T-helper 1 cell treated with Interleukin-12 subunit alpha and Interleukin-12 subunit beta and Interleukin-4 antibody, amounts not matched to agents 30 ng/mL and 1 ng/mL, for 36 hours (primary cell): ENCODE results near the gene MICAL3. TPM values are rescaled to one million over a fixed set of nuclear protein-coding genes. Genes with fewer than 3 reads are reported as not detected.
"Not testable (repeated sequence)": the region's sequence is repeated elsewhere in the genome, so short reads cannot be mapped to it uniquely, and the experiment has no call there.

Experiments used
- intact Hi-C: fragments of 100-400 bp; cut with micrococcal nuclease; formaldehyde crosslinking; loops from one replicate; pipeline ENCODE4 v1.15.1; 2024
- total RNA-seq: library from RNA; stranded (reverse); gene quantifications from 2 replicates; pipeline ENCODE4 v1.2.3, GENCODE V29; 2022

MICAL3 gene
- total RNA-seq, 1 donor from 2014 or later, result 45.0 TPM

DNA sequence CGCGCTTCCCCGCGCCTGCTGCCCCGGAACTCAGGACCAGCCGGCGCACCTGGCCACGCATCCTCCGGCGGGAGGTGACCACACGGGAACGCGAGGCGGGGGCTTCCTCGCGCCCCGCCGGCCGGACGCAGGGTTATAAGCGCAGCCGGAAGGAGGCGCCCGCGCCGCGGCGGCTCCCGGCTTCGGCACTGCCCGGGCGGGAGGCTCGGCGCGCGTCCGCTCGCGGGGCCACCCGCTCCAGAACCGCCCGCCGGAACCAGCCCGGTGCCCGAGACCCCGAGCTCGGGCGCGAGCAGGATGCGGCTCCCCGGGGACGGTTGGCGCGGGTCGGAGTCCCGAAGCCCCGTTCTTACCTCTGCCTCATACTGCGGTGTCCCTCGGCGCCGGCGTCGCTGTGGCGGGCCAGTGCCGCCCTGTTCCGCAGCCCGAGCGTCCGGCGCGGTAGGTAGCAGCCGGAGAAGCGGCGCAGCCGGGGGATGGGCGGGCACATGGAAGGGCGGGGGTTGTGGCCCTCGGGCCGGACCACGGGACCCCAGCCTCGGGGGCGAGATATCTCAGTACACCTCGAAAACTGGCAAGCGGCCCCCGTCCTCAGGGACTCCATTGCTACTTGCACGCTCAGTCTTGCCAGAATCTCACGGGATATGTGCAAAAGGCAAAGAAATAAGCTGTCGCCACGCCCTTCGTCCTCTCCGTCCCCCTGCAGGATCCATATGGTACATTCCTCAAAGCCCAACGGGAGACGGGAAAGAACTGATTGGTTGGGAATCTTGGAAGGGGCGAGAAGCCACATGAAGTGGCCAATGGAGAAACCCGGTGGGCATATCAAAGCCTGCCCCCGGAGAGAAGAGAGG is 23.1 kb downstream of the MICAL3 start:
- intact Hi-C loops, result loop anchor here (1.0 to 5.0 kb wide), 5 partner anchors 21 to 362 kb away; partner anchors contain the start of genes BCL2L13, MICAL3, PEX26 and USP18

DNA sequence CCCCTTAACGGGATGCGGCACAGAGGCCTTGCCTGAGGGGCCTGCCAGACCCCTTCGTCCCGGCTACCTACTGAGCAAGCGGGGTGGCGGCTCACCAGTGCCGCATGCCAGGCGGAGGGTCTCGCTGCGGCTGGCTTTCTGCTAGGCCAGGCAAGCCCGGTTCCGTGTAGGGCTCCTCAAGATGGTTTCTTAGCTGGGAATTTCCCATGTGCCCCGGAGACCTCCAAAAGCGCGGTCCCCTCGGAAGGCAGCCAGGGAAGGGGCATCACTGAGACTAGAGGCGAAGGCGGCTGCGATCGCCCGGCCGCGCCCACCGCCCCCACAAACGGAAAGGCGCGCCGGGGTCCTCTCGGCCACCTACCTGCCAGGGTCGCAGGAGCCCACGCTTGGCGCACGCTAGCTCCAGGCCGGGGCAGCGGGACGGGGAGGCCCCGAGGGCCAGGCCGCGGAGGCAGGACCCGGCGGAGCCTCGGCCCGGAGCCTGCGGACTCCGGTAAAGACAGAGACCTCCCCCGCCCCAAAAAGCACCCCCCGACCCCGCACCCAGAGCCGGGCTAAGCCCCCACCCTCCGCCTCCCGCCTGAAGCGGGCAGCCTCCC is 23.8 kb downstream of the MICAL3 start:
- intact Hi-C loops, result loop anchor here (1.0 to 5.0 kb wide), 5 partner anchors 20 to 362 kb away; partner anchors contain the start of genes BCL2L13, MICAL3, PEX26 and USP18

DNA sequence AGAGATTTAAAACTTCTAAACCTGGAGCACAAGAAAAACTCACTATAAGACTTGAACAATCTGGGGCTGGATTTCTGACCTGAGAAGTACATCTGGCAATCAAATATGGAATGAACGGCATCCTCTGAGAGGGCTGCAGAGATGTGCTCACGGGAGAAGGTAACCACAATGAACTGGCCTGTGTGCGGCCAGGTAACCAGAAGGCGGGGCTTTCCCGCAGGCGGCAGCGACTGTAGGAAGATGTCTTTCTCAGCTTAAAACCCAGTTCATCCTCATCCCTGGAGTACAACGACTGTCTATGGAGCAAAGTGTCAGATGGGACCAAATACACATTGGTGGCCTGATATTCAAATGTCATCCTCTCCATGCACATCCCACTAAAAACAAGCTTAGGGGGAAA is 24.5 kb downstream of the MICAL3 start:
- intact Hi-C loops, result loop anchor here (2.0 to 5.0 kb wide), 3 partner anchors 25 to 361 kb away; partner anchors contain the start of genes BCL2L13, MICAL3 and USP18

DNA sequence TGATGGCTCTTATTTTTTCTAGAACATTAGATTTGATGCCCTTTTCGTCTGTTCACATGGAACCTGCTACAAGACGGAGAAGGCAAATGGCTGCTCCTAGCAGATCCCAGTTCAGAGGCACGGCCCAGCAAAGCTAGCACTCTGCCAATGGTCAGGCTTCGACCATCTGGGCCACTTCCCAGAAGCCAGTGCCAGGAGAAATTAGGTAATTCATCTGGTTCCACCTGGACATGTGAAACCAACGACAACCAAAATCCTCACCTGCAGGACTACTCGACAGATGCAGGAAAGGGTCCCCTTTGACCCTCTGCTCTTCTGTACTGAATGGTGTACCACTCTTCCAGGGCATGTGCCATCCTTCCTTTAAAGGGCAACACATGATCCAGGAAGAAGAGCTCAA is 25.4 kb downstream of the MICAL3 start:
- intact Hi-C loops, result no loop called here

DNA sequence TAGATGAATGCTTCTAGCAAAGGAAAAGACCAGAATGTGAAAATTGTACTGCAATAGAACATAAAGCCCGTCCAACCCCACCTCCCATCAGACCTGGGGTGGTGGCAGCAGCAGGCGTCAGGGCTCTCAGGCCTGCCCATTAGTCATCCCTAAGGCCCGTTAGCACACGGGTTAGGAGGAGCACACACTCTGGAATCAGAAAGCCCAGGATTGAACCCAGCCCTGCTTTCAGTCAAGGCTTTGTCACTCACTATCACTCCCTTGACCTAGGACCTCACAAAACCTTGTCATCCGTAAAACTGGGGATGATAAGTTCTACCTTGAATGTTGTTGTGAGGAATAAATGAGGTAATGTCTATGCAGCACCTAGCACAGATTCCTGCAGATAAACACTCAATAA is 26.9 kb downstream of the MICAL3 start:
- intact Hi-C loops, result no loop called here

DNA sequence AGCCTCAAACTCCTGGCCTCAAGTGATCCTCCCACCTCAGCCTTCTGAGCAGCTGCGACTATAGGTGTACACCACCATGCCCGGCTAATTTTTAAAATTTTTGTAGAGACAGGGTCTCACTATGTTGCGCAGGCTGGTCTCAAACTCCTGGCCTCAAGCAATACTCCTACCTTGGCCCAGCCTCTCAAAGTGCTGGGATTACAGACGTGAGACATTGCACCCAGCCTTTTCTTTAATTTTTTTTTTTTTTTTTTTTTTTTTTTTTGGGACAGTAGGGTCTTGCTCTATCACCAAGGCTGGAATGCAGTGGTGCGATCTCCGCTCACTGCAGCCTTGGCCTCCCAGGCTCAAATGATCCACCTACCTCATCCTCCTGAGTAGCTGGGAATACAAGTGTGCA is 29.1 kb downstream of the MICAL3 start:
- intact Hi-C loops, result not testable (repeated sequence)

DNA sequence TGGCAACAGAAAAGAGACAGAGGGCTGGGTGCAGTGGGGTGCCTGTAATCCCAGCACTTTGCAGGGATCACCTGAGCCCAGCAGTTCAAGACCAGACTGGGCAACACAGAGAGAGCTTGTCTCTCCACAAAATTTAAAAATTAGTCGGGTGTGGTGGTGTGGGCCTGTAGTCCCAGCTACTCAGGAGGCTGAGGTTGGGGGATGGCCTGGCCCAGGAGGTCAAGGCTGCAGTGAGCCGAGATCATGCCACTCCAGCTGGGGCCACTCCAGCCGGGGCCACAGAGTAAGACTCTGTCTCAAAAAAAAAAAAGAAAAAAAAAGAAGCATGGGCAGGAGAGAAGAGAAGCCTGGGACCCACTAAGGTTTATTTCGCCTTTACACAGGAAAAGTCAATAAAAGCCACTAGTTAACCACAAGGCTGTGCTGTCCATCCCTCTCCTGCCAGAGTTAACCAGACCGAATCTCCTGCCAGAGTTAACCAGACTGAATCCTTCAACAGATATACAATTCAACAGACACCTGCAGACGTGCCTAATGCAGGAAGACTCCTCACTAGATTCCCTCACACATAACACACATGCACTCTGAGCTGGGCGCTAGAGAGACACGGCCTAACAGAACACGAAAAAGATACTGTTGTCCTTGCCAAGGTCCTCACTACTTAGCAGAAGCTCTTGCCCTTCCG is 29.8 kb downstream of the MICAL3 start:
- intact Hi-C loops, result no loop called here

DNA sequence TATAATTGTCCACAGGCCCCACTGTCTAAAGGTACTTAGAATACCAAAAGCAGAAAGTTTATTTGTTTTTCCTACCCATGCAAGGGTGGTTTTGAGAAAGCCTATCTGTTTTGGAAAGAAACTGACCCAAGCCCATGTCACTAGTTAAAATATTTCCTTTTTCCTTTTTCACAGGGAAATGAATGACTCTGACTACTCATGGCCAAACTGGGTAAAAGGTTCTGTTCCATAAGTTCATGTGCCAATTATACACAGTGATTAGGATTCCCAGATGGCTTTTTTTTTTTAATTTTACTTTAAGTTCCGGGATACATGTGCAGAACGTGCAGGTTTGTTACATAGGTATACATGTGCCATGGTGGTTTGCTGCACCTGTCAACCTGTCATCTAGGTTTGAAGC is 31.4 kb downstream of the MICAL3 start:
- intact Hi-C loops, result not testable (repeated sequence)

DNA sequence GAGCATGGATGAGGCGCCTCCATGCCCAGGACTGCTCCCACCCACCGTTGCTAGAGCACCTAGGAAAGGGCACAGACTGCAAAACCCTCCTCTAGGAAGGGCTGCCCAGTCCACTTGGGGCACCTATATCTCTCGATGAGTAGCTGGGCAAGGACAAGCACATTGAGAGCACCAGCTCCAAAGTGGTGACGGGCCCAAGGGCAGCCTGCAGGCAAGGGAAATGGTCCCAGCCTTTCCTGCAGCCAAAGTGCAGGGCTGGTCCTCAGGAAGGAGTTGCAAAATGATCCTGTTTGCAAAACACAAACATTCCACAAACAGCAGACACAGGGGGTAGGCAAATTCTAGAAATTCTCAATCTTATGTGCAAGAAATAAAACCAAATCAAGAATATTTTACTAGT is 32.4 kb downstream of the MICAL3 start:
- intact Hi-C loops, result not testable (repeated sequence)

DNA sequence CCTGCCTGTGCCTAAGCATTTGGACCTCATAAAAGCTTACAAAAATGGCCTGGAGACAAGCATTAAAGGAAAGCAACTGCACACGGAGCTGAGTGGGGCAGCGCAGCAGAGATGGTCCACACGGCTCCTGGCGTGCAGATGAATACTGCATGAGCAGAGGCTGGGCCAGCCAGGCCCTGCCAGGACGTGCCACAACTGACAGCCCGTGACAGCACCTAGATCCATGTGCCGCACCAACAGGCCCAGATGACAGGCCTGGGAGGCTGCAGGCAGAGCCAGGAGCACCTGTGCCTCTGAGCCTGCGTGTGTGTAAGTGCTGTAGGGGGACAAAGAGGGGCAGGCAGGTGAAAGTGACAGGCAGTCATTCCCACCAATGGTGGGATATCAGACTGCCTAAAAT is 33.4 kb downstream of the MICAL3 start:
- intact Hi-C loops, result no loop called here

DNA sequence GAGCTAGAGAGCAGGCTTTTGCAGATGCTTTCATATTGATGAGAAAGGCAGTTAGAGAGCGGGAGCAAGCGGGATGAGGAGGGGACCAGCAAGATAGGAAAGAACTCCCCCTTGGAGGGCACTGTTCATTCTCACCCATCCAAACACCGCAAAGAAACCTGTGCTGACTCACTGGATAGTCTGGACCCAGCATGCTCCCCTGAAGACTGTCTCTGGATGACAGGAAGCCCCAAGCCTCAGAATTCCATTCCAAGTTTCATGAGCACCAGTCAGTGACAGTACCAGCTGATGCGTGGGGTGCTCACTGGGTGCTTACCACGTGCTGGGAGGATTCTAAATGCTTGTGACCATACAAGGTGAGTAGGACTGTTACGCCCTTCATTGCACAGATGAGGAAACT is 34.2 kb downstream of the MICAL3 start:
- intact Hi-C loops, result no loop called here

DNA sequence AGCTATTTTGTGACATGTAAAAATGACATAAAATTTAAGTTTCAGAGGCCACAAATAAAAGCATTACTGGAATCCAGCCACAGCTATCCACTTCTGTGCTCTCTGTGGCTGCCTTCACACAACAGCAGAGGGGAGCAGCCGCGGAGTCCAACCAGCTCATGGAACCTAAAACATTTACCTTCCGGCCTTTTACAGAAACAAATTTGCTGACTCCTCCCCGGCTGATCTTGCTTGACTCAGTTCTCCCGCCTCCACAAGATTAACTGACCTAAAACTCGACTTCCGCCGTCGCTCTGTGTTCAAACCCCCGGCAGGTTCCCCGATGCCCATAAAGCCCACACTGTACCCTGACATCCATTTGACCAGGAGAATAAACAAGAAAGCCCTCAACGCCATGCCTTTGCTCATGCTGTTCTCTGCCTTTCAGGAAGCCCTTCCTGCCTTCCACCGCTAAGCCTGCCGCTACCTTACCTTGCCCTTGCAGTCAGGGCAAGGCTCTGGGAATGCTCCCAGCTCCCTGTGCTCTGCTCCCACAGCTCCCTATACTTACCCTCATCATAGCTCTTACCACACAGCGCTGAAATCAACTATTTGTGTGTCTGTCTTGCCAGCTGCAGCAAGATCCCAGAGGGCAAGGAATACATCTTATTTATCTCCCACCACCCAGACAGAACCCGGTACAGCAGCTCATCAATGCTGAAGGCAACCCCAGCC is 35.4 kb downstream of the MICAL3 start:
- intact Hi-C loops, result no loop called here

DNA sequence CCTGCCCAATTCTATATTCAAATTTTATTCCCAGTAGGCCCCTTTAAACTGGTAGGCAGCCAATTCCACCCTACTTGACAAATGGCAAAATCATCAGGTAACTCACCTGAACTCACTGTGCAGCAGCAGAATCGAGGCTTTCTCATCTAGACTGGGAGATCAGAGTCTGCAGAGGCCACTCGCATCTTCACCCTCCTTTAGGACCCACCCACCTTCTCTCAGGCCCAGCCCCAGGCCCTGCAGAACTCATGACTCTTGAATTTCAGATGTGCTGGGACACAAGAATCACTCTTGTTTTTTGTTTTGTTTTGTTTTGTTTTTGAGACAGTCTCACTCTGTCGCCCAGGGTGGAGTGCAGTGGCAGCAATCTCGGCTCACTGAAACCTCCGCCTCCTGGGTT is 38.8 kb downstream of the MICAL3 start:
- intact Hi-C loops, result no loop called here

DNA sequence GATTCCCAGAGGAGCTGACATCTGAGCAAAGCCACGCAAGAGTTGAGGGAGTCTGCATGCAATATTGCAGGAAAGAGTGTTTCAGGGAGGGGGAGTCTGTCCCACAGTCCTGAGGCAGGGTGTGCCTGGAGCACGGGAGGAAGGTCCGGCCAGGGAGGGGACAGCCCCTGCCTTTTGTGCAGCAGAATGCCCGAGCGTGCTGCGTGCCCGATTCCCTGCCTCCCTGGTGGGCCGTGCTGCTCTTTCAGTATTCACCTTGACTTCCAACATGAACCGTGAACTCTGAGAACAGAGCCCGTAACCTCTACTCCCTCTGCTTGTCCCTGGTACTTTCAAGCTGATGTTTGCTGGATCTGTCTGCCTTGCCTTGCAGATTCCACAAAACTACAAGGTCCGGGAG is 39.3 kb downstream of the MICAL3 start:
- intact Hi-C loops, result not testable (repeated sequence)

DNA sequence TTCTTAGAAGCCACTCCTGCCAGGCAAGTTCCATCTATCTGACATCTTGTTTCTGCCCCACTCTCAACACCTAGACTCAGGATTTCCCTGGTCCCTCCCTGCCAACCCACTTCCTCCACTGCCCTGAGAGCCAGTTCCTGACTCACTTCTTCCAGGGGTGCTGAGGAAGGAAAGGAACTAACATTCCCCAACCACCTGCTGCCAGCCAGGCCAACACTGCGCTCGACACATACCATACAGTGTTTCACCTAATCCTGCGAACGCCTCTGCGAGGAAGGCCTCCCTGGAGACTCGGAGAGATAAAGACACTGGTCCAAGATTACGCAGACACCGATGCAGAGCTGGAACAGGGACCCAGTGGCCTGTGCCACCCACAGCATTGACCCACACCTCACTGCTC is 40.2 kb downstream of the MICAL3 start:
- intact Hi-C loops, result loop anchor here (5.0 kb wide), 1 partner anchor 43 kb away; no protein-coding TSS in a partner anchor

DNA sequence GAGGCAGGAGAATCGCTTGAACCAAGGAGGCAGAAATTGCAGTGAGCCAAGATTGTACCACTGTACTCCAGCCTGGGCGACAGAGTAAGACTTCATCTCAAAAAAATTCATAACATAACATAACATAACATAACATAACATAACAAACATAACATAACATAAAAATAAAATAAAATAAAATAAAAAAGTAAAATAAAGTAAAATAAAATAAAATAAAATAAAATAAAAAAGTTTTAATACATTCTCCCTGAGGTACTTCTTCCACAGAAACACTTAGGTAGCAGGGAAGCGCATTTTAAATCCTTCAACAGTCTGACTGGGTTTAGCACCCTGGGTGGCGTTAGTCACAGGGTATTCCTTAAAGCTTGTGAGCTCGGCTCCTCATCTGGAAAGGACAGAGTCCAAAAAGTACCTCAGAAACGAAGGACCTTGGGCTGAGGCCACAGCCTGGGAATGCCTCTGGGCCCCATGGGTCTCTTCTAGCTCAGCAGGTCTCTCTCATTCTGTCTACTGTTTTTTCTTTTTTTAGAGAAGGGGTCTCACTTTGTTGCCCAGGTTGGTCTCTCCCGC is 41.7 kb downstream of the MICAL3 start:
- intact Hi-C loops, result loop anchor here (5.0 kb wide), 1 partner anchor 45 kb away; no protein-coding TSS in a partner anchor

DNA sequence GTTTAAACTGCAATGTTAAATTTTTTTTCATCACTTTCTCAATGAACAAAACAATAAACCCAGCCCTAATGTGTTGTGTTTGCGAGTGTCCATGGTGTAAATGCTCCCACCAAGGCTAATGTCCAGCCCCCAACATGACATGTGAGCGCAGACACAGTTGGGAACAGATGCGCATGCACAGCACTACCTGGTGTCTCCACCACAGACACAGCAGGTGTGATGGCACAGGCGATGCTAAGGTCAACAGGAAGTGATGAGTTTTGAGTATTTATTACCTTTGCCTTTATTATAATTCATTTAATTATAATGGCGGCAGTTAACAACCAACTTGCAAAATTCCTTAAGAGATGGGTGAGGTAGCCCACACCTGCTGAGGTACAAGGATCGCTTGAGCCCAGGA is 42.9 kb downstream of the MICAL3 start:
- intact Hi-C loops, result loop anchor here (5.0 kb wide), 1 partner anchor 46 kb away; no protein-coding TSS in a partner anchor

DNA sequence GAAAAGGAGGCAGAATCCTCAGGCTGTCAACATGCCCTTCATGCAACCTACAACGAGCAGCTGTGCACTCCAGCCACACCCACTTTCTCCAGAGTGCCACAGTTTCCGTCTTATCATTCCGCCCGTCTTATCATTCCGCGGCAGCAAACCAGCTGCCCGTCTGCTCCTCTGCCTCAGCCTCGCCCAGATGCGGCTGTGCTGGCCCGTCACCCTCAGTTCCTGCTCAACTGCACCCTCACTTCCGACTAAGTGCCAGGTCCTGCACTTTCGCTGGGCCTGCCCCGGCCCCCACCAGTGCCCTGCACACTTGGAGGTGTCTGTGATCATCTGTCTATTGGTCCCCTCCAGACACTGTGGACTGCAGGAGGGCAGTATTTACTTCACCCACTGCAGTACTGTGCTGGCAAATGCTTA is 43.7 kb downstream of the MICAL3 start:
- intact Hi-C loops, result loop anchor here (1.0 to 5.0 kb wide), 2 partner anchors 21 to 47 kb away; no protein-coding TSS in a partner anchor

DNA sequence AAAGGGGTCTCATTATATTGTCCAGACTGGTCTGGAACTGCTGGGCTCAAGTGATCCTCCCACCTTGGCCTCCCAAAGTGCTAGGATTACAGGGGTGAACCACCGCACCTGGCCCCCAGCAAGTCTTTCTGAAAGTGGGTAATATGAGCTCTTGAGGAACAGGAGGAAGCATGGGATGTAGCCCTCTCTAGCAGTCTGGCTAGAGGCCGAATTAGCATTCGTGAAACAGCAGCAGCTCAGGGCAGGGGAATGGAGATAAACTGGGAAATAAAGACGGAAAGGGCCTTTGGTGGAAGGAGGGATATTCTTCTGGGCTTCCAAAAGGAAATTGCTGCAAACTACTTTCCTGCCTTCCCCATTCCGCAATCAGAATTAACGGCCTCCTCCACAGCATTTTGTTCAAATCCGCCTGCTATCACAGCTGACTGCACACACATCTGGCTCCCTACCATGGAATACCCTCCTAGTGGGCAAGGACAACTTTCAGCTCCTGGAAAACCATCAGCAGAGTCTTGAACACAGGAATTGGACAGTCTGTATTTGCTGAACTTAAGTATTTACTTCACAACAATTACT is 44.3 kb downstream of the MICAL3 start:
- intact Hi-C loops, result loop anchor here (1.0 to 5.0 kb wide), 2 partner anchors 21 to 47 kb away; no protein-coding TSS in a partner anchor

DNA sequence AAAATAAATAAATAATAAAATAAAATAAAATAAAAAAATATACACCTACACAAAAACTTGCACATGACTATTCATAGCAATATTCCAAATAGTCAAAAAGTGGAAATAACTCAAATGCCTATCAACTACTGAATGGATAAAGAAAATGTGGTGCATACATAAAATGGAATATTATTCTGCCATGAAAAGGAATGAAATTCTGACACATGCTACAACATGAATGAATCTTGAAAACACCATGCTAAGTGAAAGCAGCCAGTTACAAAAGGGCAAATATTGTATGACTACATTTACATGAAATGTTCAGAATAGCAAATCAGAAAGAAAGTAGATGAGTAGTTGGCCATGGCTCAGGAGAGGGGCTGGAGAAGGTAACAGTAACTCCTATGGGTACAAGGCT is 46.3 kb downstream of the MICAL3 start:
- intact Hi-C loops, result no loop called here
